BE2C (cell line): Measurements from ENCODE around the gene TMEM200B.
"Not testable (repeated sequence)": the region's sequence is repeated elsewhere in the genome, so short reads cannot be mapped to it uniquely, and the experiment has no call there.

Experiments
- DNase-seq: peaks from one replicate; pipeline ENCODE4 v3.0.0-alpha.2; 2020
- H3K27me3 ChIP-seq: fragments of 250-450 bp; sonication (Bioruptor Pico); 2 replicates; pipeline ENCODE4 v1.5.1; 2020; ENCODE audit warnings: mild to moderate bottlenecking
- H3K36me3 ChIP-seq: fragments of 250-450 bp; sonication (Bioruptor Pico); 2 replicates; pipeline ENCODE4 v1.5.1; 2020; ENCODE audit warnings: mild to moderate bottlenecking
- H3K4me1 ChIP-seq: fragments of 250-450 bp; sonication (Bioruptor Pico); 2 replicates; pipeline ENCODE4 v1.5.1; 2020
- H3K4me3 ChIP-seq: 2 replicates; pipeline ENCODE4 v1.5.1; 2011; ENCODE audit warnings: low read depth, low read length
- H3K9me3 ChIP-seq: fragments of 250-450 bp; sonication (Bioruptor Pico); 2 replicates; pipeline ENCODE4 v1.5.1; 2020
- CTCF ChIP-seq: IDR thresholded peaks from 2 replicates; pipeline ENCODE4 v1.5.1; 2012; ENCODE audit warnings: mild to moderate bottlenecking, low read depth, low read length

TMEM200B gene

GRCh38 chr1:29082519-29082918 is 41.2 kb downstream of the TMEM200B start:
- no peaks in the 10 kb centered on the region for H3K36me3 ChIP-seq
- no peaks in the 10 kb centered on the region for H3K4me1 ChIP-seq
- DNase-seq, result no peak
- no peaks in the 10 kb centered on the region for H3K27me3 ChIP-seq
- no peak for TF ChIP-seq CTCF
- H3K9me3 ChIP-seq, result no peaks in the 10 kb centered on the region
- H3K4me3 ChIP-seq, result no peak overlapping the region

- H3K9me3 ChIP-seq, result no peaks in the 10 kb centered on the region
- TF ChIP-seq CTCF, result no peak
- no peak for DNase-seq
- H3K4me3 ChIP-seq, result no peak overlapping the region
- H3K27me3 ChIP-seq, result no peaks in the 10 kb centered on the region
- H3K4me1 ChIP-seq, result no peaks in the 10 kb centered on the region
- H3K36me3 ChIP-seq, result no peaks in the 10 kb centered on the region
Observed at GRCh38 chr1:29081201-29081600, 42.5 kb downstream of the TMEM200B start.

- H3K27me3 ChIP-seq, H3K36me3 ChIP-seq, DNase-seq: not testable (repeated sequence)
Observed at GRCh38 chr1:29079916-29080629, 43.6 kb downstream of the TMEM200B start.

GRCh38 chr1:29077155-29077554 is 46.5 kb downstream of the TMEM200B start:
- DNase-seq, result no peak

More at GRCh38 chr1:29079916-29080629, 43.6 kb downstream of the TMEM200B start:
- not testable (repeated sequence) for H3K9me3 ChIP-seq, H3K4me3 ChIP-seq, H3K4me1 ChIP-seq

More at GRCh38 chr1:29077155-29077554, 46.5 kb downstream of the TMEM200B start:
- H3K4me1 ChIP-seq, result no peaks in the 10 kb centered on the region
- H3K27me3 ChIP-seq, result no peaks in the 10 kb centered on the region
- no peak overlapping the region for H3K4me3 ChIP-seq
- no peak for TF ChIP-seq CTCF
- H3K36me3 ChIP-seq, result no peaks in the 10 kb centered on the region
- H3K9me3 ChIP-seq, result no peaks in the 10 kb centered on the region
